ENCODE data around the gene SRPK2.

DNA sequence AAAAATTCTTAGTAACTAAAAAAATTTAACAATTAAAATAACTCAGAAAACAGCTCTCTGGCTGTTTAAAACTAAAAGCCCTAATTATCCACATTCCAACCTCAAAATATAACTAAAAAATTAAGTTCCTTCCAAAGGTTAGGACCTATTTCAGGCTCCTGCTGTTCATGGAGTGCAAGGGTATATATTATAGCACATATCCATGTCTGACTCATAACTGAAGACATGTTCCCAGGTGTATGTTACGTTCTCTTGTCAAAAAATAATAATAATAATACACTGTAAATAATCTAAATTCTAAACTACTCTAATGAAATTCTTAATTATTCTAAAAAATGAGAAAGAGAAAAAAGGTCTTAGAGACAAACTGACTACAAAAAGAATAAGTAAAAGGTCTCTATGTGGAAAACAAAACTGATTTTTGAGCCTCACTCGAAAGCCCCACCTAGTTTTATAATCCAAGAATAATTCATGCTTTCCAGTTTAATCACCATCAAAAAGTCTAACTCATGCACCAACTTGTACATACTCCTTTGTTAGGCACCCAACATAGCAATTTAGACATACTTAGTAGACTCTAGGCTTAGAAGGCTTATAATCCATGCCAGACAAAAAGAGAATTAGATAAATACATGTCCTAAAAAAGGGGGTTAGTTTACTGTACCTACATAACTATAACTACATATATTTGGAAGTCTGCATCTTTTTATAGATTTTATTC, 203.3 kb downstream of the SRPK2 start:
- TF ChIP-seq, protein P1, sequence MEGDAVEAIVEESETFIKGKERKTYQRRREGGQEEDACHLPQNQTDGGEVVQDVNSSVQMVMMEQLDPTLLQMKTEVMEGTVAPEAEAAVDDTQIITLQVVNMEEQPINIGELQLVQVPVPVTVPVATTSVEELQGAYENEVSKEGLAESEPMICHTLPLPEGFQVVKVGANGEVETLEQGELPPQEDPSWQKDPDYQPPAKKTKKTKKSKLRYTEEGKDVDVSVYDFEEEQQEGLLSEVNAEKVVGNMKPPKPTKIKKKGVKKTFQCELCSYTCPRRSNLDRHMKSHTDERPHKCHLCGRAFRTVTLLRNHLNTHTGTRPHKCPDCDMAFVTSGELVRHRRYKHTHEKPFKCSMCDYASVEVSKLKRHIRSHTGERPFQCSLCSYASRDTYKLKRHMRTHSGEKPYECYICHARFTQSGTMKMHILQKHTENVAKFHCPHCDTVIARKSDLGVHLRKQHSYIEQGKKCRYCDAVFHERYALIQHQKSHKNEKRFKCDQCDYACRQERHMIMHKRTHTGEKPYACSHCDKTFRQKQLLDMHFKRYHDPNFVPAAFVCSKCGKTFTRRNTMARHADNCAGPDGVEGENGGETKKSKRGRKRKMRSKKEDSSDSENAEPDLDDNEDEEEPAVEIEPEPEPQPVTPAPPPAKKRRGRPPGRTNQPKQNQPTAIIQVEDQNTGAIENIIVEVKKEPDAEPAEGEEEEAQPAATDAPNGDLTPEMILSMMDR (IDR thresholded peaks at IDR 0.05): no peak
- TF ChIP-seq POLR2AphosphoS5 (IDR thresholded peaks at IDR 0.05) (no peak), POLR2A (IDR thresholded peaks at IDR 0.05) (no peak)

All from breast epithelium (tissue), 3 donors.